Neural progenitor cell (in vitro differentiated cells): ENCODE data around the gene GALNT18.

Source experiments
- CTCF ChIP-seq: fragments of 200-600 bp; sonication (generic); IDR thresholded peaks from 2 replicates; pipeline ENCODE4 v1.5.1; 2017; ENCODE audit warnings: antibody characterized with exemption, mild to moderate bottlenecking
- EZH2 ChIP-seq: fragments of 200-600 bp; sonication (generic); IDR thresholded peaks from 2 replicates; pipeline ENCODE4 v1.6.1; 2017; ENCODE audit warnings: antibody characterized with exemption, mild to moderate bottlenecking, moderate library complexity
- EZH2phosphoT487 ChIP-seq: fragments of 200-600 bp; sonication (generic); IDR thresholded peaks from 2 replicates; pipeline ENCODE4 v1.6.1; 2017; ENCODE audit warnings: antibody characterized with exemption

DNA sequence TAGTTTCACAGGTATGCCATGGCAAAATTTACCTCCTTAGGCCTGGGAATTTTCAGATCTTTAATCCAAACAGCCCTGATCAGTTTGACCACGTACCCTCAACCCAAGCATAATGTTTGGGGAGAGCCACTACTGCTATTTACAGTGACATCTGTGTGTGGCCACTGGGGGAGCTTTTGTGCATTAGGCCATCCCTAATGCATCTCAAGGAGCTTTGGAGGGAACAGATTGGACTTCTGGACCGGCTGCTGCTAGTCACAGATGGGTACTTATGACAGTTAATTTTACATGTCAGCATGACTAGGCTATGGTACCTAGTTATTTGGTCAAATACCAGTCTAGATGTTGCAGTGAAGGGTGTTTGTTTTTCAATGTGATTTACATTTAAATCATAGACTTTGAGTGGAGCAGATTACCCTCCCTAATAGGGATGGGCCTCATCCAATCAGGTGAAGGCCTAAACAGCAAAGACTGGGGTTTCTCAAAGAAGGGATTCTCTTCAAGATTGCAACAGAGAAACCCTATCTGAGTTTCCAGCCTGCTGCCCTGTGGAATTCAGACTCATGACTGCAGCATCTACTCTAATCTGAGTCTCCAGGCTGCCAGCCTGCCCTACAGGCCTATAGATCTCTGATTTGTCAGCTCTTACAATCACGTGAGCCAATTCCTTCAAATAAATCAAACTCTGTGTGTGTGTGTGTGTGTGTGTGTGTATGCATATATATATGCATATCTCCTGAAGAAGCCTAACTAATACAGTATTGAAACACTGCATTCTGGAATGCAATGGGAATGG is 38.0 kb upstream of the GALNT18 start:
- peak; percentile 37 for TF ChIP-seq CTCF
- TF ChIP-seq EZH2phosphoT487 = no peak
- no peak for TF ChIP-seq EZH2
